Measurements from ENCODE around the gene COG1.

Gene COG1

GRCh38 chr17:73201215-73202069 is 8.6 kb downstream of the COG1 start:
- DNase-seq = no peak

DNA sequence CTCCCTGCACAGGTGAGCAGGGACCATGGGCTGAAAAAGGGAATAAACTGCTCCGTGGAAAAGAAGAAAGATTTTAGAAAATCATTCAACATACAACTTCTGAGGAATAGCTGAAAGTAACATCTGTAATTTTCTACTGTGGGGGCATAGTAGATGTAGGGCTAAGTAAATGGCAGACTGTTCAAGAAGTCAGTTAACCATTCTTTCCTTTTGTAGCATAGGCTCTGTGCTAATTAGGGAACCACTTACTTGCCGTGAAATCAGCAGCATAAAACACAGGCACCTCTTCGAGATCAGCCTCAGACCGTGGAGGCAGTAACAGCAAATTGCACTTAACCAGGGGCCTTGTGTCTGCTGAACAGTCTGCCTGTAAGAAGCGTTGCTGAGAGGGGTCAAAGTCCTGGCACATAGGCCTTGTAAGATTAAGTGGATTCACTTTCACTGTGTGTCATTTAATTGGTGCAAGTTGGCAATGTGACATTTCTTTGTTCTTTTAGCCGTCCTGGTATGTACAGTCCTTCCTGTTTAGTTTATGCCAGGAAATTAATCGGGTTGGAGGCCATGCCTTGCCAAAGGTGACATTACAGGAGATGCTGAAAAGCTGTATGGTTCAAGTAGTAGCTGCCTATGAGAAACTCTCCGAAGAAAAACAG is 10.4 kb downstream of the COG1 start:
- no peak for DNase-seq

DNA sequence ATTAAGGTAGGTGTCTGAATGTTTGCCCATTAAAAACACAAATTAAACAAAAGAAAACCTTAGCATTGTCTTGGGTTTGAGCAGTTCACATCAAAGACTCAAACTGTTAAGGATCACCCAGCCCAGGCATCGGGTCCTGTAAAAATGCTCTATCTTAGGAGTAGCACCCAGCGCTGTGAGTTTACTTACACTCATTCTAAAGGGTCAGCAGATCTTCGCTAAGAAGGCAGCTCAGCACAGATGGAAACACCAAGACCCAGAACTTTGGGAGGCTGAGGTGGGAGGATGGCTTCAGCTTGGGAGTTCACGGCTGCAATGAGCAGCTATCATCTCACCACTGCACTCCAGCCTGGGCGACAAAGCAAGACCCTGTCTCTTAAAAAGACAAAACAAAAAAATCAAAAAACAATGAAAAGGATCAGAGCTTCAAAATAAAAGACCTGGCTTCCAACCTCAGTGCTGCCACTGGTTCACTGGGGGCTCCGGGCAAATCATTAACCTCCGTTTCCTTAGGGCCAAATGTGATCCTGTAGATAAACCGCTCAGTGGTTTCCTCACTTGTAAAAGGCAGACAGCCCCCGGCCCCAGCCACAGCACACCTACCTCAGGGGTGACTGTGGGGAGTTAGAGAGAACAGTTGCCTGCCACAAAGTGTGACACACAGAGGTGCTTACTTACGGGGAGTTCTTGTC is 11.1 kb downstream of the COG1 start:
- no peak for DNase-seq

- no peak for DNase-seq
These were observed 12.7 kb downstream of the COG1 start for GRCh38 chr17:73205459-73205961.

- DNase-seq = no peak
These were observed 15.4 kb downstream of the COG1 start for GRCh38 chr17:73208139-73208827.

DNA sequence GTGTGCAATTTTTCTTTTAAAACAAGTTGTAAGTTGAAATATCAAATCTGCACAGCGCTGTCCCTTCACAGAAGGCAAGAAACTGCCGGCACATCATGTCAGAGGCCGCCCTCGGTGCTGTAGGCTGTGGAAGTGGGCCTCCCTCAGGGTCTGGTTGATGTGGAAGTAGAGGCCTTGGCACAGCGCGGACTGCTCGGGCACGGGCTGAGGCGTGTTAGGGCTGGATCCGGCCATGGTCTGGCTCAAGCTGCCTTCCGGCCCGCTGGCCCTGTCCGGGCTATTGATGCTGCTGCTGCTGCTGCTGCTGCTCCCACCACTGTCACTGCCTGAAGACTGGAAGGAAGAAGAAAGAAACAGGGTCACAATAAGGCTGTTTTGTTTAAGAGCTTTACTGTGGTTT is 16.6 kb downstream of the COG1 start:
- no peak for DNase-seq

GRCh38 chr17:73210002-73210678 is 17.3 kb downstream of the COG1 start:
- DNase-seq = peak; percentile 16

- peak; percentile 32 for DNase-seq
These were observed 18.9 kb downstream of the COG1 start for GRCh38 chr17:73211745-73212144.

GRCh38 chr17:73214008-73214407 is 21.2 kb downstream of the COG1 start:
- DNase-seq = no peak

- no peak for DNase-seq
These were observed 22.0 kb downstream of the COG1 start for GRCh38 chr17:73214851-73215250.

- DNase-seq = no peak
These were observed 22.6 kb downstream of the COG1 start for GRCh38 chr17:73215447-73215846.

GRCh38 chr17:73223626-73224230 is 30.9 kb downstream of the COG1 start:
- no peak for DNase-seq

GRCh38 chr17:73224237-73224636 is 31.4 kb downstream of the COG1 start:
- DNase-seq = peak; percentile 65

DNA sequence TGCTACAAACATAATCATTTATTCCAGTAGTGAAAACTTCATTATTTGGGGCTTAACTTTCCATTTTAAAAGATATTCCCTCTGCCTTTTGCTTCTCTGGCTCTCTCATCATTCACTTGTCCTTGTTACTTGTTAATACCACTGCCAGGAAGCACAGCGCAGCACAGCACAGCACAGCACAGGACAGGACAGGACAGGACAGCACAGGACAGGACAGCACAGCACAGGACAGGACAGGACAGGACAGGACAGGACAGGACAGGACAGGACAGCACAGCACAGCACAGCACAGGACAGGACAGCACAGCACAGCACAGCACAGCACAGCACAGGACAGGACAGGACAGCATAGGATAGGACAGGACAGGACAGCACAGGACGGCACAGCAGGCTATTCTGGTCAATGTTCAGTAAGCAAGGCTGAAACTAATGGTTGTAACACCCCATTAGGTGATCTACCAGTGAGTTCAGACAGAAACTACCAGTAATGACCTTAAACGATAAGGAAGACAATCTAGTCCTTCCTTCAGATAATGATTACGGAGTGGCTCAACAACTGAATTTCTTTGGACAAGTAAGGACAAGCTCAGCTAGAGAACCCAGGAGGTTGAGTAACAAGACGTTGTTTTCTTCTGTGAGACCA is 31.9 kb downstream of the COG1 start:
- no peak for DNase-seq

DNA sequence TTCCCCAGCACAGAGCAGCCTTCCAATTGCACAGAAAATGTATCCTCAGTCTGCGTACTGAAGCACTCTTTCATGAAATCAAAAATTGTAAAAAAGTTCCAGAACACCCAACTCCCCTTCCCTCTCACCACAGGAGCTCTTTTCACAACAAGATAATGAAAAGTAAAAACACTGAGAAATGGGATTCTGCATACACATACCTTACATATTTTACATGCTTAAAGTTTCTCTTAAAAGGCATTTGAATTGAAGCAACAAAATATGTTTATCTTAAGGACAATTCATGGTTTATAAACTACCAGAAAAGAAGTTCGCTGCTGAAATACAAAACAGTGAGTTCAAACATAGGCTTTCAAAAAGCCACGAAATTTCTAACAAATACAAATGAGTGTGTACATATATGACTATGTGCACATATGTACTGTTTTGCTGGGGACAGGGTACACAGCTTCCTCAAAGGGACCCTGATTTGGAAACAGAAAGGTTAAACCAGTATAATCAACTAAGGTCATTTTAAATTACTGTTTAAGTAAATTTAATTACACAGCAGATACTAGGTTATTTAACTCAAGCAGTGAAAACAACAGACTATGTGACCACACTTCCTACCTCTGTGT is 33.8 kb downstream of the COG1 start:
- DNase-seq = no peak

DNA sequence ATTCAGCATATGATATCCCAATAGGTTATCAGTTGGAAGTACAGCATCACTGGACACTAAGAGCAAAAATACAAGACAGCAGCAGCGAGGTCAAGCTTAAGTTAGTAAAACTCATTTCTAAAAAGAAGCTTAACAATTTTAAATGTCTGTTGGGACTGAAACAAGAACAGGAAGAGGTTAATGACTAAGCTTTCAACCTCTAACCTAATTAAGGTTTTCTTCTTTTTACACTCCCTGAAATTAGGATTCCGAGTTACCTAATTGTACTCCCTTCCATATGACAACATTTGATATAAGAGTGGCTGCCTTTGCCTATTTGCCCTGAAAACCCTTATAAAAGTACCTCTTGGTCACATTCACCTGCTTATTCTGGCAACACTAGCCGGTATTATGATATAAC is 34.5 kb downstream of the COG1 start:
- peak; percentile 36 for DNase-seq

GRCh38 chr17:73227944-73228343 is 35.1 kb downstream of the COG1 start:
- DNase-seq = no peak

- peak; percentile 85 for DNase-seq
These were observed 35.9 kb downstream of the COG1 start for GRCh38 chr17:73228748-73229236.

DNA sequence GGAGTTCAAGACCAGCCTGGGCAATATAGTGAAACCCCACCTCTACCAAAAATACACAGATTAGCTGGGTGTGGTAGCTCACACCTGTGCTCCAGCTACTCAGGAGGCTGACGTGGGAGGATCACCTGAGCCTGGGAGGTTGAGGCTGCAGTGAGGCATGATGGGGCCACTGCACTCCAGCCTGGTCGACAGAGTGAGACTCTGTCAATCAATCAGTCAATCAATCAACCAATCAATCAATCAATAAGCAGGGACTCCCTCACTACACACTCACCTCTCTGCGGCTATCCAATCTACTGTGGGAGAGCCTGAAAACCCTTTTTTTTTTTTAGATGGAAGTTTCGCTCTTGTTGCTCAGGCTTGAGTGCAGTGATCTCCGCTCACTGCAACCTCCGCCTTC is 37.2 kb downstream of the COG1 start:
- no peak for DNase-seq

DNA sequence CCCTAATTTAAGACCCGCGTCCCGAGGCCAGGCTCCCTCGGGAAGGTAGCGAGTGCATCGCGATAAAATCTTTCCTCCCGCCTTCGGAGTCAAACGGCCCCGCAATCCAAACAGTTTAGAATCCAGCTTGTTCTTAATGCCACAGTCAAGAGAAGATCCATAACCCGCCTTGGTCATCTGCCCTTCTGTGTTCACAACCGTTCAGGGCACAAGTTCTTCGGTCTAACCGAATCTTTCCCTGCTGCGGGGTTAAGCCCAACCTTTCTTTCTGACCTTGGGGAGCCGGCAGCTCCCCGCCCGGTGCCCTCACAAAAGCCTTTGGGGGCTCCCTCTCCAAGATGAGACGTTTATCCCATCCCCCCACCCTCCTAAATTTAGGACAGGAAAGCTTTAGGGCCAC is 38.5 kb downstream of the COG1 start:
- peak; percentile 8 for DNase-seq

Data from inflammatory macrophage treated with lipopolysaccharide for 4 hours (primary cell).